Esophagus squamous epithelium (tissue), 5 donors: Measurements from ENCODE around the gene DENND11. TPM values are rescaled to one million over a fixed set of nuclear protein-coding genes. Genes with fewer than 3 reads are reported as not detected.

Source experiments
- DNase-seq: peaks from one replicate; lab custom pipeline; 2025; lab: John Stamatoyannopoulos, UW
- H3K27ac ChIP-seq, 4 donors: fragments of 200-600 bp; sonication (generic); one replicate each; pipeline ENCODE4 v1.5.1; 2016 to 2019; ENCODE audit warnings: mild to moderate bottlenecking in 1 of 4
- H3K27me3 ChIP-seq, 4 donors: fragments of 200-600 bp; sonication (generic); 1 replicate in 3 of 4; 2 replicates in 1 of 4; pipeline versions ENCODE4 v1.5.1 to v1.6.0; 2017 to 2021; ENCODE audit warnings: antibody characterized with exemption in 1 of 4
- H3K36me3 ChIP-seq, 3 donors: fragments of 200-600 bp; sonication (generic); one replicate each; pipeline ENCODE4 v1.5.1; 2016 to 2019
- H3K4me1 ChIP-seq, 3 donors: fragments of 200-600 bp; sonication (generic); one replicate each; pipeline ENCODE4 v1.5.1; 2017 to 2019
- H3K4me3 ChIP-seq, 4 donors: fragments of 200-600 bp; sonication (generic); 1 replicate in 3 of 4; 2 replicates in 1 of 4; pipeline ENCODE4 v1.5.1; 2016 to 2019; ENCODE audit warnings: mild to moderate bottlenecking in 2 of 4, moderate library complexity in 1 of 4
- H3K9me3 ChIP-seq, 3 donors: fragments of 200-600 bp; sonication (generic); one replicate each; pipeline ENCODE4 v1.5.1; 2016 to 2019
- POLR2A ChIP-seq, 4 donors: fragments of 450-650 bp; IDR thresholded peaks; one replicate each; pipeline ENCODE4 v1.6.1; 2017; ENCODE audit warnings: antibody characterized with exemption in 4 of 4, mild to moderate bottlenecking in 4 of 4, moderate library complexity in 3 of 4
- WGBS, 2 donors: methylation state at CpG; one replicate each; pipeline ENCODE4 v1.1.5; 2018; 5-methylcytosine and 5-hydroxymethylcytosine counted together
- intact Hi-C: fragments of 100-400 bp; cut with DNase I; formaldehyde crosslinking; loops from one replicate; pipeline ENCODE4 v1.15.0; 2022
- total RNA-seq, 4 donors: library from RNA; depleted of rRNA; stranded (reverse); fragments of >200 nt; gene quantifications; one replicate each; pipeline ENCODE4 v1.1.0, GENCODE V29; 2016
- TF ChIP-seq, protein P1 (sequence below), 6 experiments: fragments of 450-650 bp in 4 of 6; fragments of 200-600 bp in 2 of 6; sonication (generic) in 2 of 6; IDR thresholded peaks; one replicate each; pipeline ENCODE4 v1.5.1; 2016 to 2019; ENCODE audit warnings: antibody characterized with exemption in 6 of 6, mild to moderate bottlenecking in 4 of 6, moderate library complexity in 4 of 6
- donor health status: DM: yes; HTN: yes; CAD: no.

Gene DENND11
- total RNA-seq, 4 donors from 2014 or later: 11.8 to 28.6 (median 14.2) TPM

DNA sequence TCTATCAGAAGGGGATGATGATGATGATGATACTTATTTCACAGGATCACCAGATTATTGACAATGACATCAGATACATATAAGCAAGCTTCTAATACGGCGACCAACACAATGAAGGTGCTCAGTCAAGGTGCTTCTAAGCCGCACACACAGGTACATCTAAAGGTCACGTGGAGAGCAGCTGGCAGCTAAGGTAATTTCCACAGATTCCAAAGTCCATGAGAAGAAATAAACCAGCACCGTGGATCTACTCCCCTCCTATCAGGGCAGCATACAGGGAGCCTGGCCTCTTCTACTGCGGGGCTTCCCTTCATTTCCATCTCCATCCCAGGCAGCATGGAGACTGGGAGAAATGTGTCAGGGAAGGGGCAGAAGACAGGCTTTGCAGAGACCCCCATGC lies 37.5 kb downstream of the DENND11 start:
- H3K4me1 ChIP-seq: peaks cover 0 to 43% (median 11%) of the 10 kb centered on the region in 3 donors
- WGBS, 2 donors: 89 to 96% methylated on average over 4 to 6 of the region's 6 CpGs
- H3K36me3 ChIP-seq: peaks cover 3 to 72% (median 8%) of the 10 kb centered on the region in 3 donors
- intact Hi-C loops: loop anchor here (10.0 kb wide), 1 partner anchor 70 kb away; the partner anchor contains the start of gene SSBP1
- TF ChIP-seq POLR2A (IDR thresholded peaks at IDR 0.05): no peak
- TF ChIP-seq, protein P1, sequence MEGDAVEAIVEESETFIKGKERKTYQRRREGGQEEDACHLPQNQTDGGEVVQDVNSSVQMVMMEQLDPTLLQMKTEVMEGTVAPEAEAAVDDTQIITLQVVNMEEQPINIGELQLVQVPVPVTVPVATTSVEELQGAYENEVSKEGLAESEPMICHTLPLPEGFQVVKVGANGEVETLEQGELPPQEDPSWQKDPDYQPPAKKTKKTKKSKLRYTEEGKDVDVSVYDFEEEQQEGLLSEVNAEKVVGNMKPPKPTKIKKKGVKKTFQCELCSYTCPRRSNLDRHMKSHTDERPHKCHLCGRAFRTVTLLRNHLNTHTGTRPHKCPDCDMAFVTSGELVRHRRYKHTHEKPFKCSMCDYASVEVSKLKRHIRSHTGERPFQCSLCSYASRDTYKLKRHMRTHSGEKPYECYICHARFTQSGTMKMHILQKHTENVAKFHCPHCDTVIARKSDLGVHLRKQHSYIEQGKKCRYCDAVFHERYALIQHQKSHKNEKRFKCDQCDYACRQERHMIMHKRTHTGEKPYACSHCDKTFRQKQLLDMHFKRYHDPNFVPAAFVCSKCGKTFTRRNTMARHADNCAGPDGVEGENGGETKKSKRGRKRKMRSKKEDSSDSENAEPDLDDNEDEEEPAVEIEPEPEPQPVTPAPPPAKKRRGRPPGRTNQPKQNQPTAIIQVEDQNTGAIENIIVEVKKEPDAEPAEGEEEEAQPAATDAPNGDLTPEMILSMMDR (IDR thresholded peaks at IDR 0.05): no peak
- DNase-seq: no peak
- H3K27me3 ChIP-seq: no peaks in the 10 kb centered on the region
- no peak overlapping the region for H3K27ac ChIP-seq
- no peaks in the 10 kb centered on the region for H3K9me3 ChIP-seq
- H3K4me3 ChIP-seq: no peak overlapping the region

DNA sequence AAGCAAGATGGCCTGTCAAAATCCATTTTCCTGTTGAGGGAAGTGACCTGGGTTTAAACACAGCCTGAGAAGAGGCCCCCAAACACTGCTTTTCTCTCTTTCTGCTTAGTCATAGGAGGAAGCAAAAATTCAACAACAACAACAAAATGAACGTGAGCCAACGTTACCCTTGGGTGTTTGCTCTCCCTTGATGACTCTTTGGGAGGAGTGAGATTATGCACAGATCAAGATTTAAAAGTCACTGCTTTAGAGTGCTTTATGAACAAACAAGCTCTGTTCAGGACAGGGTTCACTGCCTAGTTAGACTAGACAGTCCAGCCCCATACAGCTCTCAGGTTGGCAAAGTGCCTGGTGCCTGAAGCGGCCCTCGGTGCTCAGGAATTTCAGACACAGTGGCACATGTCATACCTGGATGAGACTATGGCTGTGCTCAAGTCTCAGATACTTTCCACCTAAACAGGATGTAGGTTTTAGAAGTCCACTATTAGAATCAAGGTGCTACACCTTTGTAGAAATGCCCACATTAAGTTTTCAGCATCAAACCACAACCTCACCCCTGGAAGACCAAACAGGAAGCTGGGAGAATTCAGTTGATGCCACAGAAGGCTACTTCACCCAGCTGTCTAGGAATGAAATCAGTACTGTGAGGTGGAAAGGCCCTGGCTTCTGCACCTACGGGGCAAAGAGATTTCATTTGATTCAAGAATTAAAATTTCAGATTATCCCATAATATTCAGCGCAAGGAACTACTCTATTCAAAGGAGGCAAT lies 38.7 kb downstream of the DENND11 start:
- H3K27ac ChIP-seq: peak overlapping the region; percentile 36 to 70 (median 60)

DNA sequence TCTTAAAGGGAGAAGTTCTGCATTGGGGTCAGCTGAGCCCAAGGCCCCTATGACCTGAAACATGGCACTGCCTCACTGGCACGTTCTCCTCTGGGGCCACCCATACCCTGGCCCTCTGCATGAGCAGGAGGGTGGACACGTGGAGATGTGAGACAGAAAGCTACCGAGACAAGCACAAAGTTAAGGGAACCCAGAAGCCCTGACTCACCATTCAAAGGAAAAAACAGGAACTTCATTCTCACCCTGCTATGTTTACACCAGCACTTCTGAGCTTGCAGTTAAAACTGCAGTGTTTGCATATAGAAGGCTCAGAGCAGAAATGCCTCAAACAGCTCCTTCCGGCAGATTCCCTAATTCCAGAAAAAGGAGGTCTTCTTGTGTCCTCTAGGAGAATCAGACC lies 41.7 kb downstream of the DENND11 start:
- Histone ChIP-seq H3K4me1 (peaks cover 0 to 35% (median 11%) of the 10 kb centered on the region in 3 donors), H3K9me3 (no peaks in the 10 kb centered on the region), H3K4me3 (no peak overlapping the region), H3K36me3 (peaks cover 3 to 91% (median 8%) of the 10 kb centered on the region in 3 donors), H3K27me3 (no peaks in the 10 kb centered on the region), H3K27ac (peak overlapping the region in 3 of 4 donors; percentile 30 to 60 (median 39))
- no peak for DNase-seq
- TF ChIP-seq POLR2A (IDR thresholded peaks at IDR 0.05): no peak
- TF ChIP-seq, protein P1 (IDR thresholded peaks at IDR 0.05): no peak
- WGBS, 2 donors: 54 to 73% methylated on average over 4 of the region's 4 CpGs
- intact Hi-C loops: loop anchor here (10.0 kb wide), 1 partner anchor 75 kb away; the partner anchor contains the start of gene SSBP1

More for the DNA sequence above, 38.7 kb downstream of the DENND11 start:
- no peak for DNase-seq
- Histone ChIP-seq H3K4me3 (no peak overlapping the region), H3K36me3 (peaks cover 3 to 84% (median 8%) of the 10 kb centered on the region in 3 donors), H3K27me3 (no peaks in the 10 kb centered on the region), H3K4me1 (peaks cover 0 to 43% (median 11%) of the 10 kb centered on the region in 3 donors), H3K9me3 (no peaks in the 10 kb centered on the region)
- TF ChIP-seq POLR2A (IDR thresholded peaks at IDR 0.05): no peak
- TF ChIP-seq, protein P1 (IDR thresholded peaks at IDR 0.05): no peak
- intact Hi-C loops: loop anchor here (10.0 kb wide), 1 partner anchor 72 kb away; the partner anchor contains the start of gene SSBP1
- WGBS, 2 donors: 44 to 52% methylated on average over 4 of the region's 6 CpGs

DNA sequence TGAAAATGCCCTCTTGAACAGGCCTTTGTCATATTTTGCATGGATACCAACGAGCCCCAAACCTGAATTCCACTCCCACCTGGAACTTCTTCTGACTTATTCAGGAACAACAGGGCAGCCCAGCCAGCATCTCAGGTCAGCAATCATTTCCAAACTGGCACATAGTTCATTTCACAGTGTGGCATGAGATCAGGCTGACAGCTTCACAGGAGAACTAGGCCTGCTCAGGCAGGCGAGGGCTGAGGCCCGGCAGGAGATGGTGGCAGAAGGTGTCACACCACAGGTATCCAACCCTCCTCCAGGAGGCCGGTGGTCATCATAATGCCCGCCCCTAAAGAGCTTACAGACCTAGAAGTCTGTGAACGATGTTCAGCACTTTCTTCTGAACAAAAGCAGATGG lies 42.5 kb downstream of the DENND11 start:
- Histone ChIP-seq H3K9me3 (no peaks in the 10 kb centered on the region), H3K27ac (peak overlapping the region in 1 of 4 donors; percentile 30), H3K27me3 (no peaks in the 10 kb centered on the region), H3K36me3 (peaks cover under 1 to 84% (median 3%) of the 10 kb centered on the region in 3 donors), H3K4me3 (no peak overlapping the region), H3K4me1 (peaks cover 0 to 35% (median 11%) of the 10 kb centered on the region in 3 donors)
- DNase-seq: no peak
- 78 to 90% methylated on average over 3 to 5 of the region's 6 CpGs for WGBS, 2 donors
- TF ChIP-seq, protein P1 (IDR thresholded peaks at IDR 0.05): no peak
- TF ChIP-seq POLR2A (IDR thresholded peaks at IDR 0.05): no peak
- intact Hi-C loops: no loop called here

DNA sequence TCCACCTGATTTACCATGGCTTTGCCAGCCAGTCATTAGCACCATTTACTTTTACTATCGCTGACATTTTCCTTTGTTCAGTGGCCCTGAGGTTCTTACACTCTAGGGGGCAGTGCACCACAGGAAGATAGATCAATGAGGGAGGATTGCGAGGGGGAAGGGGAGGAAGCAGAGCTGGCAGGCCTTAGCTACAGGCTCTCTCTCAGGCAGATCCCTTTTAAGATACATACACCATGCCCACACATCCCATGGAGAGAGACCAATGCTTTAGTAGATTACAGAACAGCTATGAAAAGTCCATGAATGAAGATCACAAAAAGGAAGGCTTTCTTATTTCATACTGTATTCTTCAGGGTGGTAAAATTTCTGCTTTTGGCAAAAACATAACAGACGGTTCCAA lies 47.4 kb downstream of the DENND11 start:
- Histone ChIP-seq H3K4me3 (no peak overlapping the region), H3K27ac (peak overlapping the region in 2 of 4 donors; percentile 3), H3K36me3 (peaks cover 0 to 60% (median 3%) of the 10 kb centered on the region in 3 donors), H3K27me3 (no peaks in the 10 kb centered on the region), H3K9me3 (no peaks in the 10 kb centered on the region), H3K4me1 (peaks cover 0 to 8% (median 0%) of the 10 kb centered on the region in 3 donors)
- 34 to 56% methylated on average over 2 to 3 of the region's 3 CpGs for WGBS, 2 donors
- intact Hi-C loops: no loop called here
- DNase-seq: no peak
- no peak for TF ChIP-seq POLR2A (IDR thresholded peaks at IDR 0.05)
- TF ChIP-seq, protein P1 (IDR thresholded peaks at IDR 0.05): peak; percentile 44 to 80 (median 65)
